Glutamatergic neuron (in vitro differentiated cells): Measurements from ENCODE around the gene RPL28. TPM values are rescaled to one million over a fixed set of nuclear protein-coding genes. Genes with fewer than 3 reads are reported as not detected.

Source experiments
- DNase-seq: peaks from one replicate; pipeline ENCODE4 v3.0.0; 2022
- H3K27ac Mint-ChIP-seq: one replicate; pipeline ENCODE4 v1.8.0; 2020; ENCODE audit warnings: mild to moderate bottlenecking, mixed read lengths, inconsistent platforms; ENCODE audit not compliant: unreplicated experiment
- H3K27me3 Mint-ChIP-seq: one replicate; pipeline ENCODE4 v1.8.0; 2020; ENCODE audit warnings: mild to moderate bottlenecking, moderate library complexity, mixed read lengths, inconsistent platforms; ENCODE audit not compliant: unreplicated experiment
- H3K36me3 Mint-ChIP-seq: one replicate; pipeline ENCODE4 v1.8.0; 2020; ENCODE audit warnings: mild to moderate bottlenecking, mixed read lengths, inconsistent platforms; ENCODE audit not compliant: unreplicated experiment
- H3K4me1 Mint-ChIP-seq: one replicate; pipeline ENCODE4 v1.8.0; 2020; ENCODE audit warnings: mild to moderate bottlenecking, low read depth, mixed read lengths, inconsistent platforms; ENCODE audit not compliant: unreplicated experiment
- H3K4me3 Mint-ChIP-seq: one replicate; pipeline ENCODE4 v1.8.0; 2020; ENCODE audit warnings: mild to moderate bottlenecking, mixed read lengths, inconsistent platforms; ENCODE audit not compliant: unreplicated experiment
- H3K9me3 Mint-ChIP-seq: one replicate; pipeline ENCODE4 v1.8.0; 2020; ENCODE audit warnings: mild to moderate bottlenecking, moderate library complexity, mixed read lengths, inconsistent platforms; ENCODE audit not compliant: unreplicated experiment
- CTCF ChIP-seq: fragments of 200-600 bp; sonication (generic); IDR thresholded peaks from one replicate; pipeline ENCODE4 v1.5.0; 2021; ENCODE audit not compliant: partially characterized antibody, unreplicated experiment
- total RNA-seq: library from RNA; stranded (reverse); fragmentation: NEBNext Ultra II Directional; extraction: Animal tissue kit (Norgen Biotek cat#: 25700); gene quantifications from one replicate; pipeline ENCODE4 v1.2.1, GENCODE V29; 2021; ENCODE audit not compliant: unreplicated experiment

The RPL28 gene
- total RNA-seq, 1 donor from 2014 or later: 1,087 TPM

GRCh38 chr19:55358943-55359908 is 26.5 kb upstream of the RPL28 start:
- Mint-ChIP-seq H3K27me3 (peaks cover 4% of the 10 kb centered on the region), H3K4me3 (no peak overlapping the region), H3K27ac (no peak overlapping the region), H3K9me3 (peaks cover 3% of the 10 kb centered on the region), H3K36me3 (no peaks in the 10 kb centered on the region), H3K4me1 (peaks cover 3% of the 10 kb centered on the region)
- TF ChIP-seq CTCF: no peak
- DNase-seq: no peak

- Mint-ChIP-seq H3K4me1 (peaks cover 3% of the 10 kb centered on the region), H3K36me3 (no peaks in the 10 kb centered on the region), H3K27me3 (peaks cover 1% of the 10 kb centered on the region), H3K4me3 (no peak overlapping the region), H3K9me3 (peaks cover 3% of the 10 kb centered on the region), H3K27ac (no peak overlapping the region)
- TF ChIP-seq CTCF: no peak
- no peak for DNase-seq
These were observed 24.8 kb upstream of the RPL28 start for GRCh38 chr19:55360902-55361301.

GRCh38 chr19:55362174-55362989 is 23.4 kb upstream of the RPL28 start:
- H3K36me3 Mint-ChIP-seq: no peaks in the 10 kb centered on the region
- H3K27me3 Mint-ChIP-seq: peaks cover 1% of the 10 kb centered on the region
- H3K27ac Mint-ChIP-seq: no peak overlapping the region
- DNase-seq: no peak
- peaks cover 5% of the 10 kb centered on the region for H3K9me3 Mint-ChIP-seq
- H3K4me1 Mint-ChIP-seq: peaks cover 3% of the 10 kb centered on the region
- no peak for TF ChIP-seq CTCF
- H3K4me3 Mint-ChIP-seq: no peak overlapping the region

GRCh38 chr19:55362990-55363716 is 22.6 kb upstream of the RPL28 start, which contains the start of gene GARIN5B:
GARIN5B (minus strand) TSS chr19:55363260; CDS start chr19:55363066, 194 bp downstream.
- peaks cover 1% of the 10 kb centered on the region for H3K27me3 Mint-ChIP-seq
- no peak within 1 kb of the TSS for H3K27ac Mint-ChIP-seq
- H3K4me3 Mint-ChIP-seq: no peak within 1 kb of the TSS
- TF ChIP-seq CTCF: no peak
- H3K36me3 Mint-ChIP-seq: no peaks in the 10 kb centered on the region
- peaks cover 3% of the 10 kb centered on the region for H3K4me1 Mint-ChIP-seq
- DNase-seq: no peak
- H3K9me3 Mint-ChIP-seq: peaks cover 5% of the 10 kb centered on the region
